Kidney capillary endothelial cell (primary cell): ENCODE results near the gene SNAI1.
"Not testable (repeated sequence)": the region's sequence is repeated elsewhere in the genome, so short reads cannot be mapped to it uniquely, and the experiment has no call there.

Experiments
- DNase-seq: peaks from one replicate; pipeline ENCODE4 v3.0.0-alpha.2; 2018; ENCODE audit warnings: low spot score

Gene SNAI1

DNA sequence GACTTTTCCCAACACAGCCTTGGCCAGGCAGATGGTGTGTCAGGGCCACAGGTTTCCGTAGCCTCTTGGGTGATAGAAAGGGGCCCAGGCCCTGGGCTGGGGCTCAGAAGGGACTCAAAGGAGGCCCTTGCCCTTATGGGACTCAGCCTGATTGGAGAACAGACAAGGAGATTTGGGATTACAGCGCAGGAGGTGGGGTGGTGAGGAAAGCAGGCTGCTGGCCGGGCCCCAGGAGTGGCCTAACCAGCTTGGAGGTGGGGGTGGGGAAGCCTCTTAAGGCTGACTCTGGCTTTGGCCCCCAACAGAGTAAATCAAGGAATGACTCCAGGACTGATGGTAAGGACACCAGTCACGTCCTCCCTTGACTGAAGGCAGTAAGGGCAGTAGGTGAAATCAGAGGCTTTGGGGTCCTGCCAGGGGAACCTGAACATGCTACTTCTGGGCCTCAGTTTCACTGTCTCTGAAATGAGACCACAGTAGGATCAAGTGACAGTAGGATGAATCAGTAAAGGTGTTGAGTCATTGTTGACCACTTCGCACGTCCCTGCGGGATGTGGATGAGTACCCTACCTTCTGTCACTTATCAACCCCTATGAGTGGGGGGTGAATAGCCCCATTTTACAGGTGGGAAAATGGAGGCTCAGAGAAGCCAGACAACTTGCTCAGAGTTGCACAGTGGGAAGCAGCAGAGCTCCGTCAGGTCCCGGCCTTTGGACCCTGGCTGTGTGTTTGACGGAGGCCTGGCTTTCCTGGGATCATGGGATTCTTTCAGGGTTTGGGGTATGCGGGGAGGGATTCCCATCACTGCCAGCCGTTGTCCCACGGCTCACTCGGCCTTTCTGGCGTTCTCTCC is 4.5 kb downstream of the SNAI1 start:
- DNase-seq = peak; percentile 41

DNA sequence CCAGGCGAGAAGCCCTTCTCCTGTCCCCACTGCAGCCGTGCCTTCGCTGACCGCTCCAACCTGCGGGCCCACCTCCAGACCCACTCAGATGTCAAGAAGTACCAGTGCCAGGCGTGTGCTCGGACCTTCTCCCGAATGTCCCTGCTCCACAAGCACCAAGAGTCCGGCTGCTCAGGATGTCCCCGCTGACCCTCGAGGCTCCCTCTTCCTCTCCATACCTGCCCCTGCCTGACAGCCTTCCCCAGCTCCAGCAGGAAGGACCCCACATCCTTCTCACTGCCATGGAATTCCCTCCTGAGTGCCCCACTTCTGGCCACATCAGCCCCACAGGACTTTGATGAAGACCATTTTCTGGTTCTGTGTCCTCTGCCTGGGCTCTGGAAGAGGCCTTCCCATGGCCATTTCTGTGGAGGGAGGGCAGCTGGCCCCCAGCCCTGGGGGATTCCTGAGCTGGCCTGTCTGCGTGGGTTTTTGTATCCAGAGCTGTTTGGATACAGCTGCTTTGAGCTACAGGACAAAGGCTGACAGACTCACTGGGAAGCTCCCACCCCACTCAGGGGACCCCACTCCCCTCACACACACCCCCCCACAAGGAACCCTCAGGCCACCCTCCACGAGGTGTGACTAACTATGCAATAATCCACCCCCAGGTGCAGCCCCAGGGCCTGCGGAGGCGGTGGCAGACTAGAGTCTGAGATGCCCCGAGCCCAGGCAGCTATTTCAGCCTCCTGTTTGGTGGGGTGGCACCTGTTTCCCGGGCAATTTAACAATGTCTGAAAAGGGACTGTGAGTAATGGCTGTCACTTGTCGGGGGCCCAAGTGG is 5.3 kb downstream of the SNAI1 start:
- DNase-seq = peak; percentile 19

DNA sequence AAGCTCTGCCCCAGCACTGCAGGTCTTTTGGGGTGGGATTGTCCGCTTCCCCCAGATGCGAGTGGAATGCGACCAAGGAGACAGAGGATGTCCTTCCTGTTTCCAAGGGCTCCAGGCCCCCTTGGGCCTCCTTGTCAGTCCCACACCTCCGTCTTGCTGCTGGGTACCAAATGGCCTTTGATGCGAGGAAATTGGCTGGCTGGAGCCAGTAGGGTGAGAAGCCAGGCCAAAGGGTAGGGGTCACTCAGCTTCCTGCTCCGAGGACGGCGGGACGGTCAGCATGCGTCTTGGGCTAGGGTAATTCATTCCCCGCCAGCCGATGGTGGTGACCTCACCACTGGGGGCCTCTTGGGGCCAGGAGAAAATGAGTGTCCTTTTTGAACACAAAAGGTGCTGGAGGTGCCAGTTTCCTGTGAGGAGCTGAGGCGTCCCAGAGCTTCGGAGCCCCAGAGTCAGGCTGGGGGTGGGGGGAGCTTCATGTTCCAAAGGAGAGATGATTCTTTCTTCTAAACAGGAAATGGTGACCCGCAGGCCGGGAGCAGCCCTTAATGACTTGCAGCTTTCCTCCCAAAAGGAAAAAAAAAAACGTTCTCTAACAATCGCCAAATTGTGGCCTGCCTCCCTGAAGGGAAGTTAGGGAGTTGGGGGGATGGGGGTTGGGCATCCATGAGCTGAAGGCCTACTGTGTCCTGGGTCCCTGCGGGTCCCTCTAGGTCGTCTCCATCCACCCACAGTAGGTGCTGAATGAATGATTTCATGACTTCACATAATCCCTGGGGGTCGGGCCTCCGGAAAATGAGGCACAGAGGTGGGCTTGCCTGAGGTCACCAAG is 6.7 kb downstream of the SNAI1 start:
- DNase-seq = peak; percentile 97

DNA sequence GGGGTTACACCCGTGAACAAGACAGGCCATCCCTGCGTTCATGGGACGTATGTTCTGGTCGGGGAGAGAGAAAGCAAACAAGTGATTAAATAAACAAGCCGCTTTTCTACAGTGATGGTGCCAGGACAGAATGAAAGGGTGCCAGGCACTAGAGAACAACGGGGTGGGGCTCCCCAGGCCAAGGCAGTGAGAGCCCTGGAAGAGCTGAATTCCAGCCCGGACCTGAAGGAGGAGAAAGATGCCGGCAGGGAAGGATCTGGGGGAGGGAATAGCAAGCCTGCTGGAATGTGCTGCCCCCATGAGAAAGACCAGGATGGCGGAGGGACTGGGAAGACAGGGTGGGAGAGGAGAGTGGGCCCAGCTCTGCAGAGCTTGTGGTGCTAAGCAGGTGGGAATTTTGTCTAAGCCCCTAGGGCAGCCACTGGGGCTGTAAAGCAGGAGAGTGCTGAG is 7.5 kb downstream of the SNAI1 start:
- DNase-seq = peak; percentile 29

DNA sequence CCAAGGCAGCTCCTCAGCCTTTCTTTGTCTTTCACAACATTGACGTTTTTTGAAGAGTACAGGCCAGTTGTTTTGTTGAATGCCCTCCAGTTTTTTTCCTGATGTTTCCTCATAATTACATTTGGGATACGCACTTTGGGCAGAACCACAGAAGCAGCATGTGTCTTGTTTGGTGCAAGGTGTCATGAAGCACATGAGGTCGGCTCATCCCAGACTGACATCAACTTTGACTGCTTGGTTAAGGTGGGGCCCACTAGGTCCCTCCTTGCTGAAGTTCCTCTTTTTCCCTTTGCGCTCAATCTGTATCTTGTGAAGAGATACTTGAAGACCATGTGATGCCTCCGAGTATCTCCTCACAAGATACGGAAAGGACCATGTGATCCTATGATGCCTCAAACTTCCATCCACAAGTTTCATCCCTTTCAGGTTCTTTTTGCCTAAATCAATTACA is 10.5 kb downstream of the SNAI1 start:
- DNase-seq = no peak

DNA sequence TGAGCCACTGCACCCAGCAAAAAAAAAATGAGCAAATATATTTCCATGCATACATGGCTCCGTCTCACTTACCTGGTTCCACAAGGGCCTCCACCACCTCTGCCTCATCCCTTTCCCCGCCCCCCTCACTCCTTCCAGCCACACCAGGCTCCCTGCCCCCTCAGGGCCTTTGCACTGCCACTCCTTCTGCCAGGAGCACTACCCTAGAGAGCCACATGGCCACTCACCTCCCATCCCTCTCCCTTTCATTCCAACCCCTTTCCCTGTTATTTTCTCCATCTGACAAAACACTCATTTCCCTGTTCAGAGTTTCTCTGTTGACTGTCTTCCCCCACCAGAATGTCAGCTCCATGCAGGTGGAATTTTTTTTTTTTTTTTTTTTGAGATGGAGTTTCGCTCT is 12.8 kb downstream of the SNAI1 start:
- no peak for DNase-seq

DNA sequence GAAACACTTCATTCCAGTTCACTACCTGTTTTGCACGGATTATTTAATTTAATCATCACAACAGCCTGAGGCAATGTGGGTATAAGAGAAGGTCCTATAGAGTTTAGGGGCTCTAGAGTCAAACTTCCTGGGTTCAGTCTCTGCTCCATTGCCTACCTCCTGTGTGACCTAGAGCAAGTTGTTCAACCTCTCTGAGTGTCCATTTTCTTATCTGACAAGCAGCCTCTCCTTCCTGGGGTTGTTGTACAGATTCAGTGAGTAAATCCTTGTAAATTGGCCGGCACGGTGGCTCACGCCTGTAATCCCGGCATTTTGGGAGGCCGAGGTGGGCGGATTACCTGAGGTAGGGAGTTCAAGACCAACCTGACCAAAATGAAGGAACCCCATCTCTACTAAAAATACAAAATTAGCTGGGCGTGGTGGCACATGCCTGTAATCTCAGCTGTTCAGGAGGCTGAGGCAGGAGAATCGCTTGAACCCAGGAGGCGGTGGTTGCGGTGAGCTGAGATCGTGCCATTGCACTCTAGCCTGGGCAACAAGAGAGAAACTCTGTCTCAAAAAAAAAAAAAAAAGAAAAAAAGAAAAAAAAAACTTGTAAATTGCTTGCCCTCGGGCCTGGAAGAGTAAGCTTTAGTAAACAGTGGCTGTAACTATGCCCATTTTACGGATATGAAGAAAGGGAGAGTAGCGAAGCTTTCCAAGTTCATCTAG is 15.9 kb downstream of the SNAI1 start:
- not testable (repeated sequence) for DNase-seq

DNA sequence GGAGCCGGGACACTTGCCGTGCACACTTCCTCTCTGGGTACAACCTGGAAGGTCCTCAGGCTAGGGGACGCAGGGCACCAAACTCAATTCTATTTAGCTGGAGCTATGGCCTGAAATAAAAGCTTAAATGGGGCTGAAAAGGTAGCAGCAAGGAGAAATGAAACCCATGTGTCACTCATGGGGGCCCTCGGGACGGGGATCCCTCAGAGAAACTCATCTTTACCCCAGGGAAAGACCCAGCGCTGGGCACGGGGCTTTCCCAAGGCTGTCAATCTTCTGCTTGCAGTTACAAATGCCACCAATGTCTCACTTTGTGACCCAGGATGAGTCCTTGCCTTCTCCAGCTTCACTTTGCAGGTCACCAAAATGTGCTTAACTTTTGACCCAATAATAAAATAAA is 16.5 kb downstream of the SNAI1 start:
- no peak for DNase-seq

DNA sequence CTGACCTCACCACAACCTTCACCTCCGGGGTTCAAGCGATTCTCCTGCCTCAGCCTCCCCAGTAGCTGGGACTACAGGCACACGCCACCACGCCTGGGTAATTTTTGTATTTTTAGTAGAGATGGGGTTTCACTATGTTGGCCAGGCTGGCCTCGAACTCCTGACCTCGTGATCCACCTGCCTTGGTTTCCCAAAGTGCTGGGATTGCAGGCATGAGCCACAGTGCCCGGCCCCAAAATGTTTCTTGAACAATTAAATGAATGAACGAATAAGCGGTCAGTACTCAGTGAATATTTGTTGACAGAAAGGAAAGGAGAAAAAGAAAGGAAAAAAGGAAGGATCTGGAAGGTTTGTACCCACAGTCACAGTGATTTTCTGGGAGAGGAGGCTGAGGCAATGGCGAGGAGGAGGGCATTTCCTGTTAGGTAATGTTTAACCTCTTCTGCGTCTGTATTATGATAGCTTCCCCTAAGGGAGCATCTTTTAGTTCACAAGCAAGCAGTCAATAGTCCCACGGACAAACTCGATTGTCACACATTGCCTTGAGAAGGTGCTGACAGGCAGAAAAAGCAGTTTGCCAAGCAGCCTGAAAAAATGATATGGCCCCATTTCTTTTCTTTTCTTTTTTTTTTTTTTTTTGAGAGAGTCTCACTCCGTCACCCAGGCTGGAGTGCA is 17.9 kb downstream of the SNAI1 start:
- not testable (repeated sequence) for DNase-seq

DNA sequence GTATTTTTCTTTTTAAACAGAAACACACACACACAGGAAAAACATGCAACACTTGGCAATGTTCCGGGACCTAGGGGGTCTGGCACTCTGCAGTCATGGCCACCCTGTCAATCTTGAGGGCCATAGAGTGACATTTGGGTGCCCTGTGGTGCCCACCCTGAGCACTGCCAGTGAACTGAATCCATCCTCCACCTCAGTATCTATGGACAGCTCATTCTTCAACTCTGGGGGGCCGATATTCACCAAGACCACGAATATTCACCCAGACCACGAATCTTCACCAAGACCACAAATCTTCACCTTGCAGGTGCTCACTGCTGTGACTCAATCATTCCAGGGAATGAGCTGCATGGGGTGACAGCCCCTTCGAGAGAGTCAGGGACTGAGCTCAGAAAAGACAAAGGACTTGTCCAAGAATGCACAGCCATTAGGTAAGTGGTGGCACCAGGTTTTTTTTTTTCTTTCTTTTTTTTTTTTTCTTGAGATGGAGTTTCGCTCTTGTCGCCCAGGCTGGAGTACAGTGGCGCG is 19.1 kb downstream of the SNAI1 start:
- no peak for DNase-seq

DNA sequence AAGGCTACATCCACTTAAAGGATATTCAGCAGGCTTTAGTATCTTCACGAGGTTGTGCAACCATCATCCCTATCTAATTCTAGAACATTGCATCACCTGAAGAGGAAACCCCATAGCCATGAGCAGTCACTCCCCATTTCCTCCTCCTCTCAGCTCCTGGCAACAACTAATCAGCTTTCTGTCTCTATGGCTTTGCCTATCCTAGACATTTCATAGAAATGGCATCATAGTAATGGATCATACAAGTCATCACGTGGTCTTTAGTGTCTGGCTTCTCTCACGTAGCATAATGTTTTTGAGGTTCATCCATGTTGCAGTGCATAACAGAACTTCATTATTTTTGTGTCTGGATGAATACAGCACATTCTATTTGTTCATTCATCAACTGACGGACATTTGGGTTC is 20.5 kb downstream of the SNAI1 start:
- peak; percentile 93 for DNase-seq

DNA sequence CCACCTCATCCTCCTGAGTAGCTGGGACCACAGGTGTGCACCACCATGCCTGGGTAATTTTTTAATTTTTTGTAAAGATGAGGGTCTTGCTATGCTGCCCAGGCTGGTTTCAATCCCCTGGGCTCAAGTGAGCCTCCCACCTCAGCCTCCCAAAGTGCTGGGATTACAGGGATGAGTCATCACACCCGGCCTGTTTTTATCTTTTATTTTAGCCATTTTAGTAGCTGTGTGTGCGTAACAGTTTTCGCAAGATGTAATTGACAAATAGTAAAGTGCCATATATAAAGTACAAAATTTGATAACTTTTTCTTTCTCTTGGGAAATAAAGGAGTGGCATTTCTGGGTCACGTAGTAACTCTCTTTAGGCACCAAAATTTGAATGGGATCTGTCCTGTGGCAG is 21.4 kb downstream of the SNAI1 start:
- DNase-seq = no peak

DNA sequence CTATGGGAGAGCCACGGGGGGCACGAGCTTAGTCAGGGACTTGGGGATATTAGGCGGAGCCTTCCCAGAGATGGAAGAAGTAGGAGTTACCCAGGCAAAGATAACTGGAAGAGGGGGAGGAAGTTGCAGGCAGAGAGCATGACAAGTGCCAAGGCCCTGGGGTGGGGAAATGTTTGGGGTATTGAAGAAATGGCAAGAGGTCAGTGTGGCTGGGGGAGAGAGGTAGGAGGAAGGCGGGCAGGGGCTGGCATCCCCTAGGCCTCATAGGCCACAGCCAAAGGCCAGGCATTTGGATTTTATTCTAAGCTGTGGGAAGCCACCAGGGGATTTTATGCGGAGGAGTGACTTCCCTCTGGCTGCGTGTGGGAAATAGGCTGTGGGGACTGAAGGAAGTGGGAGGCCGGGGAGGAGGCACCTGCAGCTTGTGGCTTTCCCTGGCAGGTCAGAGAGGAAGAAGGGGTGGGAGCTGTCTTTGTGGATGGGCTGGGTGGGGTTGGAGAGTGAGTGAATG is 22.7 kb downstream of the SNAI1 start:
- no peak for DNase-seq

DNA sequence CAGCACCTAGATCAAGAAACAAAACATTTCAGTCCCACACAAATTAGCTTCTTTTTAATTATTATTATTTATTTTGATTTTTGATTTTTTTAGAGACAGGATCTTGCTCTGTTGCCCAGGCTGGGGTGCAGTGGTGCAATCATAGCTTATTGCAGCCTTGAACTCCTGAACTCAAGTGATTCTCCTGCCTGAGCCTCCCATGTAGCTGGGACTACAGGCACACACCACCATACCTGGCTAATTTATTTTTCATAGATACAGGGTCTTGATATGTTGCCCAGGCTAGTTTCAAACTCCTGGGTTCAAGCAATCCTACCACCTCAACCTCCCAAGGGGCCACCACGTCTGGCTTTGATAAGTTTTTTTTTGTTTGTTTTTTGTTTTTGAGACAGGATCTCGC is 24.6 kb downstream of the SNAI1 start:
- DNase-seq = no peak

DNA sequence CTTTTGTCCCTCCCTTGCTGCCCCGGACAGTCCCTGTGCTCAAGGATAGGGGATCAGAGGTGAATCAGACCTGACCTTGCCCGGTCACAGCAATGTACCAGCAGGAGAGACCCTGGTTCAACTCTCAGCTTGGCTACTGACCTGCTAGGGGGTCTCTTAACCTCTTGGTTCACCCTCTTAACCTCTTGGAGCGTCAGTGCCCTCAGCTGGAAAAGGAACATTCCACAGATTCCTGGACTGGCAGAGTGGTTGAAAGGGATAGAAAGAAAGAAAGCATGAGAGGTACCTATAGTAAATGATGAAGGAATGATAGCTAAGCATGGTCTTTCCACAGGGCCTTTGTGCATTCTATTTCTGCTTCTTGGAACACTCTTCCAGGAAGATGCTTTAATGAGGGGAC is 25.2 kb downstream of the SNAI1 start:
- DNase-seq = no peak

DNA sequence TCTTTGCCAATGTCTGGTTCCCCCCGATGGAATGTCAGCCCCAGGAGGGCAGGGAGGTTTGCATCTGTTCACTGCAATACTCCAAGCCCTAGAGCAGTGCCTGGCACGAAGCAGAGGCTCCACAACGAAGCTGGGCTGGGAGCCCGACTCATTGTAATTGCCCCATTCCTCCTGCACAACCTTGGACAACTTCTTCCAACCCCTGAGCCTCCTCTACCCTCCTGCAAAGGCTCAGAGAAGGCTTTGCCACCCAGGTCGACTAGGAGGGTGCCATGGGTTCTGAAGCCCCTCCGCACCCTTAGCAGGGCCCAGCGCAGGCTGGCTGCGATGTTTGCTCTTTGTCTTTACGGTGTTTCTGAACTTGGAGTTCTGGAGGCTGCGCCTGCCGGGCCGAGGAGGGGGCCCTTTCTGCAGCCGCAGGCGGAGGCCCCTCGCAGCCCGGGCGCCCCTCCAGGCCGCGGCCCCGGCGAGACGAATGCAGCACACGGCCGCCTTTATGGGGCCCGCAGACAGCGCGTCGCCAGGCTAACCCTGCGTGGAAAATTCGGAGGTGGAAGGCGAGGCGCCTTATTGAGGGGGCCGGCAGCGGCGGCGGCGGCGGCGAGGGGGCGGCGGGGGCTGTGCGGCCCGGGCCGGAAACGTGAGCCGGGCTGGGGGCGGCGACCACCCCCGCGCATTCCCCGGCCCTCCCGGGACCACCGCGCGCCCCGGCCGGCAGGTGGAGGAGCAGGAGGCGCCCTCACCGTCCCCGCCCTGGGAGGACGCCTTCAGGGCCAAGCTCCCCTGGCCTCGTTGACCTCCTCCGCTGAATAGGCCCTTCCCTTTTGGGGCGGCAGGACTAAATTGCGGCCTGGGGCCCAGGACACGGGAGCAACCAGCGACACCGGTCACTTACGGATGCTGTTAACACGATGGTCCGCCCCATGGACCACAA is 27.0 kb downstream of the SNAI1 start:
- no peak for DNase-seq

DNA sequence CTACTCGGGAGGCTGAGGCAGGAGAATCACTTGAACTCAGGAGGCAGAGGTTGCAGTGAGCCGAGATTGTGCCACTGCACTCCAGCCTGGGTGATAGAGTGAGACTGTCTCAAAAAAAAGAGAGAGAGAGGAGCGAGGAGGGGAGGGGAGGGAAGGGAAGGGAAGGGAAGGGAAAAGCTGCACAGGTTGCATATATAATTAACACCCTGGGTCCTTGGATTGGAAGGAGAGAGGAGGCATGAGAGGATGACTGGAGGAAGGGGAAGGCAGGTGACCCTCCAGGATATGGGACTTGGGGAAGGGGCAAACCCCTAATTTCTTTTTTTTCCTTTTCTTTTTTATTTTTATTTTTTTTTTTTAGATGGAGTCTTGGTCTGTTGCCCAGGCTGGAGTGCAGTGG is 28.8 kb downstream of the SNAI1 start:
- DNase-seq = not testable (repeated sequence)

DNA sequence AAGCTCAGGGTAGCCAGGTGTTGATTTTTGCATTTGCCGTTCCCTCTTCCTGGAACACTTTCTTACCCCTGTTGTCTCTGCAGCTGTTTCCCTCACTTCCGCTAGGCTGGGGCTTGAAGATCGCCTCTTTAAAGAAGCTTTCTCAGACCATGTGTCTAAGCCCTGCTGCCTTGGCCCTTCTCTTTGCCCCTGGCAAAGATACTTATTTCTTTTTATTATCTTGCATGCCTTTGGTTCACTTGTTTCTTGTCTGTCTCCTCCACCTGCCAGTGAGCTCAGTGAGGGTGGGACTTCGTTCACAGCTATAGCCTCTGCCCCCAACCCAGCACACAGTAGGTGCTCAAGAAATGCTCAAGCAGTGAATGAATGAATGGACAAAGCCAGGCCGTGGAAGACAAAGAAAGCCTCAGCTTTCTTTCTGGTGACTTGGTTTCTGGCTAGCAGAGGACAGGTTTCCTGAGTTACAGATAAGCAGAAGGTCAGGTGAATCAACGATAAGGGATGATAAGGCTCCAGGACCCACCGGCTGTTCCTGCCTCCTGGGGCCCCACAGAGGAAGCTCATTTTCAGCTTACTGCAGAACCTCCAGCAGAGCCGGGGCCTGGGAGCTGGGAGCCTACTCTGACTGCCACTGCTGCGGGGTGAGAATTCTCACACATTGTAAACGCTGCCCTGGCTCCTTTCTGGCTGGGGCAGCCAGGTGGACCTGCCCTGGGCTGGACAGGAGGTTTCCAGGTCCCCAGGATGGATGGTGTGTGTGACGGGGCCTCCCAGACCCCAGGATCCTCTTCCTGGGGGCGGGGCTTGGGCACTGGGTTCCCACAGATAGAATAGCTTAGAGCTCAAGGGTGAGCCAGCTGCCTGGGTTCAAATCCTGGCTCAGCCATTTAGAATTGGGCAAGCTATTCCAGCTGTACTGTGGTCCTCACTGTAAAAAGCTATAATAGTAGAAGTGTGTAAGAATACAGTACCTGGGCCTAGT is 29.8 kb downstream of the SNAI1 start:
- DNase-seq = no peak
